ENCODE data around the gene PHLPP1.

The PHLPP1 gene

GRCh38 chr18:63028380-63028779 is 313.0 kb downstream of the PHLPP1 start:
- DNase-seq, result no peak

All from NCI-H2081 (cell line).